Middle frontal gyrus (tissue), 1 donor: Measurements from ENCODE around the gene EGLN1.

ENCODE experiments used
- DNase-seq: peaks from one replicate; pipeline ENCODE4 v3.0.0-alpha.2; 2015; ENCODE audit warnings: low spot score; ENCODE audit errors: extremely low spot score

EGLN1 gene

GRCh38 chr1:231421546-231421970 lies 529 bp downstream of the EGLN1 start:
- DNase-seq = no peak

- no peak for DNase-seq
These were observed 1.0 kb downstream of the EGLN1 start for GRCh38 chr1:231420959-231421545.

DNA sequence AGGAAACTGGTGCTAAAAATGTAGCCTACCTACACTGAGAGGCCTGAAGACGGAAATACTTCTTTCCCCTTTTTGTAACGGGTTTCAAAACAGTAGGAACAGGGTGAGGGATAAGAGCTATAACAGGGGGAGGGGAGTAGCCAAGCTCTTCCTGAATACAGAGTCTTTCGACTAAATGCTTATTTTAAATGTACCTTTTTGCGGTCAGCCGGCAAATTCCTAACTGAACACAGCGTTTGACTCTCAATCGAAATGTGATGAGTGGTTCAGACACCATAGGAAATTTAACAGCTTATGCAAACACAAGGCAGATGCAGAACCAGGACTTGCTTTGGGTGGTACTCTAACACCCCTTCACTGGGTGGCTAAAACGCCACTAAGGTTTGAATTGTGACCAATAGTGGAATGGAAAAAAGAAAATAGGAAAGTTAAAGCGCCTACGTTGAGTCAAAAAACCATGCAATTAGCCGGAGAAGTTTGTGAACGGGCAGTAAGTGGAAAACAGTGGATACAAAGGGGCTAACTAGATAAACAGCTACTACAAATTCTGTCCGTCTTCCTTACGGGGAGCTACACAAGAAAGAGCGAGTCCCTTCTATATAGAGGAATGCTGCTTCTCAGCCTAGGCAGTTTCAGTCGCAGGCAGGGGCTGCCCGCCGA lies 1.7 kb downstream of the EGLN1 start:
- DNase-seq = no peak

- no peak for DNase-seq
These were observed 2.3 kb downstream of the EGLN1 start for GRCh38 chr1:231419738-231420298.

- DNase-seq = no peak
These were observed 2.9 kb downstream of the EGLN1 start for GRCh38 chr1:231419147-231419546.

DNA sequence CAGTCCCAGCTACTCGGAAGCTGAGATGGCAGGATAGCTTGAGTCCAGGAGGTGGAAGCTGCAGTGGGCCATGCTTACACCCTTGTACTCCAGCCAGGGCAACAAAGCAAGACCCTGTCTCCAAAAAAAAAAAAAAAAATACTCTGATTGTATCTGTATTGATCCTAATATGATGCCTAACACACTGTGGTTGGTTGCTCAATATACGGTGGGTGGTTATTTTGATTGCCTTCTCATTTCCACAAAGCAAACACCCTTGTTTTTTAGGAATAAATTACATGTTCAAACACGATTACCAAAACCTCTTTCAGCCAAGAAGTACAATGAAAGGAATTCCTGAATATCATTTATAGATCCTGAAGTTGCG lies 3.4 kb downstream of the EGLN1 start:
- DNase-seq = no peak

DNA sequence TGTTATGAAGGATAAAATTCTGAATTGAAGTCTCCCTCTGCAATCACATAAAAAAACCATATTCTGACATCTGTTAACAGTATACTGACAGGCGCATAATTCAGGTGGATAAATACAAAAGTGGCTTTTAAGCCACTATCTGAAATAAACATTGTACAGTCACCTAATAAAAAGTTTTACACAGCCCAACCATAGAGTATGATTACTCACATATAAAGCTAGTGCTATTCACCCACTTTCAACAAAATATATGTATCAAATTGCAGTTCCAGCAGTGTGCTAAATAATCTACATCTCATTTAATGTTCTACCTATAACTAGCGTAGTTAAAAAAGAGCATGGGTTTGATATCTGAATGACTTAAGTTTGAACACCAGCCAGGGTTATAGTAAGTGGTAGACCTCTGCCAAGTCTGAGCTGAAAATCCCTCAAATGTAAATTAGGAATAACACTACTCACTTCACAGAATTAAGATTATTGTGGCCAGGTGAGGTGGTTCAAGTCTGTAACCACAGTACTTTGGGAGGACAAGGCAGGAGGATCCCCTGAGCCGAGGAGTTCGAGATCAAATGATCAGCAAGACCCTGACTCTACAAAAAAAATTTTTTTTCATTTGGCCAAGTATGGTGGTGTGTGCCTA lies 3.9 kb downstream of the EGLN1 start:
- no peak for DNase-seq

- DNase-seq = no peak
These were observed 4.6 kb downstream of the EGLN1 start for GRCh38 chr1:231417513-231417912.

DNA sequence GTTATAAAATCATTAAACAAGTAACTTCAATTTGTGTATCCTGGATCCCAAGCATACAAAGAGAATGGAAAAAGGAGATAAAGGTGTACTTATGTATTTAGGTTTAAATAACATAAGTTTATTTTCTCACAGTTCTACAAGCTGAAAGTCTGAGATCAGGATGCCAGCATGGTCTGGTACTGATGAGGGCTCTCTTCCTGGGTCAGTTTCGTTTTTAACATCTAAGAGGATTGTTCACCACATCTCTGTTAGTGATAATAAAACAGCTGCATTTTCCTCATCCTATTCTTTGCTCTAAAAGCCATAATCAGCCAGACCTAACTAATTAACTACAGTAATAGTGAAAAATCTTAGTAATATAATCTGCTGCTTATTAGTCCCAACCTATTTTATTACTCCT lies 5.2 kb downstream of the EGLN1 start:
- DNase-seq = no peak

- DNase-seq = no peak
These were observed 7.0 kb downstream of the EGLN1 start for GRCh38 chr1:231415018-231415583.

- no peak for DNase-seq
These were observed 7.6 kb downstream of the EGLN1 start for GRCh38 chr1:231414260-231415016.

DNA sequence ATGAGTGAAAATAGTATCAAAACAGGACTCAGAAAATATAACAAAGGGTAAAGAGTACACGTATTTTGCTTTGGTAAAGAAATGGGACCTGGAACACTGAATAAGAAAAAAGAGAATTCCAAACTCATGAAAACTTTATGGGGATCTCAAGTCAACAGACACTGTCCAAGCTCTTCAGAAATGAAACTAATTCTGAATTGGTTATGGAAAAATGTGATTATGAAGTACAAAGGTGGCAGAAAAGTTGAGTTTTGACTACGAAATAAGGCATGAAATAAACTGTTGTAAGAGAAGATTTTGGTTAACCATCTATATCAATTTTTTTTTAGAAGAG lies 8.4 kb downstream of the EGLN1 start:
- DNase-seq = no peak

- DNase-seq = no peak
These were observed 11.0 kb downstream of the EGLN1 start for GRCh38 chr1:231411036-231411531.

DNA sequence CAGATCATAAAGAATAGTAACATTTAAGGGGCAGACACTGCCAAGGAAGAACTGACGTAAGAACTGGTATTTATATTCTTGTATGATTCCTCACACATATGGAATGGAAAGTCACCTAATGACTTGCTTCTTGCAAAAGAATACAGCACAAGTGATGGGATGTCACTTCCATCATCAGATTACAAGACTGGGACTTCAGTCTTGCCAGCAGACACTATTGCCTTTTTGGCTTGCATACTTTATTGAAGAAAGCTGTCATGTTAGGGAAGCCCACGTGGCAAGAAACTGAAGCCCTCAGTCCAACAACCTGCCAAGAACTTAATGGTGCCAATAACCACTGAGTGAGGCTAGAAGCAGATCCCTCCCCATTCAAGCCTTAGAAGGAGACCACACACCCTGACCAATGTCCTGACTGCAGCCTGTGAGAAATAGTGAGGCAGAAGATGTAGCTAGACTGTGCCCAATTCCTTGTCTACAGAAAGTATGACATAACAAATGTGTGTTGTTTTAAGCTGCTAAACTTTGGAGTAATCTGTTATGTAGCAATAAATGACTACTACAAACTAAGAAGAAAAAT lies 12.0 kb downstream of the EGLN1 start:
- DNase-seq = no peak

DNA sequence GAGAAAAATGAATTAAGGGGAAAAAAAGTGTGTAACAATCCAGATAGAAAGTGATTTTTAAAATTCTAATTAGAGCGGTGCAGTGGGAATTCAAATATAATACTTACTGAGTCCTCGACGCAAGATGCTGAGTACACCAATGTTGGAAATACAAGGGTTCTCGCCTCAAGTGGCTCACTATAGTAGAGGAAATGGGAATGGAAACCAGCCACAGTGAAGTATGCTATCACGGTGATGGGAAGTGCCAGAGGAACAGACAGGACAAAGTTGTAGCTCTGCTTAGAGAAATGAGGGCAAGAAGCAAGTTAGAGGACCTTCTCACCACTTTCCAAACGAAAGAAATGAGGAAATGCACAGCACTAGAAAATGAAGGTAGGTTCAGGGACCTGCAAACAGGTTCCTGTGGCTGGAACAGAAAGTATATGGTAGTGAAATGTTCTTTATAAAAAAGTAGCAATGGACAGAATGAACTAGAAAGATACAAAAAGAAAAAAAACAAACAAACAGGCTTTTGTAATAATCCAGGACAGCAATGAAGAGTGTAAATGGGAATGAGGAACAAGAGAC lies 13.5 kb downstream of the EGLN1 start:
- no peak for DNase-seq

DNA sequence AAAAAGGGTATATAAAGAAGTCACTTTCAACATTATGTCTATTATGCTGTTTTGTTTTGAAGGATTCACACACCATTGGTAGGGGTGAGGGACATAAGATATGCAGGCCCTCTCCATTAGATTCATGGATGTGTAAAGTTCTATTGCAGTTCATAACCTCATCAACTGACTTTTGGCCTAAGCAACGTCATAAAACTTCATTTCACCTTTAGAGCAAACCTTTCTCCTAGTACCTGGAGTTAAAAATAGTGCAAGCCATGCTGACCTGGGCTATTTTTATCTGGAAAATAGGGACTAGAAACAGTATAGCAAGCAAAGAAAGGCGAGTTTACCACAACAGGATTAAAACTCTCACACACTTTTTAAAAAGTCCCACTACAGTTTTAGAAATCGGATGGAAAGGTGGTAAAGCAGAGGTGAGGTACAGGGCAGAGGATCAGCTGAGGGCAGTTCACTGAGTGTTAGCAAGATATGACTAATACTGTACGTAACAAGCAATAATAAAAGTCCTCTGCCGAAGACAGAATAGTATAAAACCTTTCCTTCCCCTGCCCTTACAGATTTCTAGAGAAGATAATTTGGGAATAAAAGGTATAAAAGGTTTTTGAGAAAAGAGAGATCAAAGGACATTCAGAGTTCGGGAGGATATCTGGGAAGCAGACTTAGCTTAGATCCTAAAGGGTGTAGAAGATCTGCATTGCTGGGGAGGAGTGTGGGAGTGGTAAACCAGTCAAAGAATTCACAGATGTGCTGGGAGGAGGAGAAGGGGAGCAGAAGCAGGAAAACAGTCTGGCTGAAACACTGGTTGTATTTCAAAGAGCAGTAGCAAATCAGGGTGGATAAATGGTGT lies 14.3 kb downstream of the EGLN1 start:
- no peak for DNase-seq

DNA sequence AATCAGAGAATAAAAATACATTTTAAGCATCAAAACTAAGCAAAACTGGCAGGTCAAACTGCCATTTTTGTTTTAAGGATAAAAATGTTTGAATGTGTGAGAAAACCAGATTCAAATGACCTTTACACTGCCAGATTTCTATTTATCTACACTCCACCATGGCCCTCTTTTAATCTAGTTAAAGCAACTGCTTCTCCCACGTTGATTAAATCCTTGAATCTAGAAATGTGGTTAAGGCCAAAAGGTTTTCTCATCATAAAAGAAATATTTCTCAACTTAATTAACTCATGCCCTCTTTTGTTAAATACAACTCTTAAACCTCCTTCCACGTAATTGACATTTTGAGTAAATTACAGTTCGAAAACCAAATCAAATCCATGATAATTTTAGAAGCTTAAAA lies 15.0 kb downstream of the EGLN1 start:
- no peak for DNase-seq

- DNase-seq = no peak
These were observed 17.8 kb downstream of the EGLN1 start for GRCh38 chr1:231404318-231404717.

- no peak for DNase-seq
These were observed 20.6 kb downstream of the EGLN1 start for GRCh38 chr1:231401478-231401877.
